GM12878 (cell line): ENCODE data around the gene WFS1. TPM values are rescaled to one million over a fixed set of nuclear protein-coding genes. Genes with fewer than 3 reads are reported as not detected.

Source experiments
- ATAC-seq: fragments of 200-7000 bp; cut with Tn5 transposase; 3 replicates; pipeline ENCODE4 v1.9.1; 2020; ENCODE audit warnings: mild to moderate bottlenecking, moderate library complexity
- BruUV-seq: library from RNA; stranded (reverse); fragments of 400-500 nt; replicated peaks from 2 replicates; lab custom pipeline; 2021; lab: Mats Ljungman, UMichigan
- CTCF ChIA-PET: fragments of 300-600 bp; sonication (Branson Sonifier 250); formaldehyde crosslinking; extraction: SDS; loops from one replicate; lab custom pipeline; 2021; ENCODE audit warnings: inconsistent platforms; lab: Yijun Ruan, JAX
- POLR2A ChIA-PET: fragments of 350-600 bp; formaldehyde crosslinking; extraction: SDS; loops from one replicate; lab custom pipeline; 2021; ENCODE audit warnings: inconsistent platforms; lab: Charles Lee
- RAD21 ChIA-PET: fragments of 300-600 bp; sonication (Branson Sonifier 250); formaldehyde crosslinking; loops from one replicate; lab custom pipeline; 2023; ENCODE audit warnings: antibody characterized with exemption; ENCODE audit not compliant: unreplicated experiment; lab: Charles Lee
- SMC1A ChIA-PET: fragments of 300-600 bp; sonication (Branson Sonifier 250); formaldehyde crosslinking; loops from one replicate; lab custom pipeline; 2023; ENCODE audit not compliant: unreplicated experiment, uncharacterized antibody; lab: Charles Lee
- DNase-seq: peaks from one replicate; pipeline ENCODE4 v3.0.0-alpha.2; 2011; ENCODE audit warnings: low read depth, low spot score
- FAIRE-seq: peaks from 3 replicates; lab custom pipeline; 2011; peaks lifted over from hg19 to GRCh38; lab: Jason Lieb, UNC
- H2AFZ ChIP-seq: 2 replicates; pipeline ENCODE4 v1.6.0; 2011; ENCODE audit warnings: low read depth, low read length, control low read depth; ENCODE audit not compliant: control insufficient read depth
- H3K27ac ChIP-seq: 2 replicates; pipeline ENCODE4 v1.5.1; 2011; ENCODE audit warnings: control low read depth; ENCODE audit not compliant: control insufficient read depth, insufficient read depth
- H3K27me3 ChIP-seq, 2 experiments: replicated peaks in 1 of 2; 2 replicates each; pipeline versions ENCODE4 v1.6.0 to v1.6.1; 2011; ENCODE audit warnings: low read length in 1 of 2; ENCODE audit not compliant: control insufficient read depth in 2 of 2, insufficient read depth in 2 of 2
- H3K36me3 ChIP-seq, 2 experiments: 2 replicates each; pipeline ENCODE4 v1.5.1; 2011; ENCODE audit warnings: low read length in 1 of 2; ENCODE audit not compliant: control insufficient read depth in 2 of 2, insufficient read depth in 2 of 2
- H3K4me1 ChIP-seq: 2 replicates; pipeline ENCODE4 v1.6.1; 2011; ENCODE audit warnings: mild to moderate bottlenecking, low read length, moderate library complexity, mixed read lengths; ENCODE audit not compliant: control insufficient read depth, insufficient read depth
- H3K4me2 ChIP-seq: 2 replicates; pipeline ENCODE4 v1.6.0; 2011; ENCODE audit warnings: control low read depth; ENCODE audit not compliant: control insufficient read depth, insufficient read depth
- H3K4me3 ChIP-seq: fragments of 200-600 bp; sonication (generic); 2 replicates; pipeline ENCODE4 v1.5.1; 2016
- H3K79me2 ChIP-seq: 2 replicates; pipeline ENCODE4 v1.6.0; 2011; ENCODE audit warnings: low read length; ENCODE audit not compliant: control insufficient read depth, insufficient read depth
- H3K9ac ChIP-seq: 2 replicates; pipeline ENCODE4 v1.8.0; 2011; ENCODE audit warnings: low read length, control low read depth, mixed read lengths; ENCODE audit not compliant: control insufficient read depth, insufficient read depth
- H3K9me3 ChIP-seq: replicated peaks from 3 replicates; pipeline ENCODE4 v1.5.1; 2011; ENCODE audit warnings: mild to moderate bottlenecking, low read length; ENCODE audit not compliant: control insufficient read depth, insufficient read depth
- H4K20me1 ChIP-seq: 2 replicates; pipeline ENCODE4 v1.6.0; 2011; ENCODE audit not compliant: control insufficient read depth, insufficient read depth
- BACH1 ChIP-seq: fragments of 450-650 bp; IDR thresholded peaks from 2 replicates; pipeline ENCODE4 v1.6.1; 2017; ENCODE audit warnings: mild to moderate bottlenecking, borderline replicate concordance
- CBFB ChIP-seq: IDR thresholded peaks from 2 replicates; pipeline ENCODE4 v1.6.1; 2016; ENCODE audit warnings: antibody characterized with exemption, low read depth
- CBX3 ChIP-seq: fragments of 200-600 bp; sonication (generic); IDR thresholded peaks from 2 replicates; pipeline ENCODE4 v1.6.1; 2016; ENCODE audit warnings: low read depth, borderline replicate concordance
- CBX5 ChIP-seq: sonication (generic); IDR thresholded peaks from 2 replicates; pipeline ENCODE4 v1.6.1; 2016; ENCODE audit warnings: low read depth, moderate library complexity, mild to moderate bottlenecking, inconsistent platforms
- ETV6 ChIP-seq, 2 experiments: fragments of 450-650 bp in 1 of 2; IDR thresholded peaks in 1 of 2; conservative IDR thresholded peaks in 1 of 2; 2 replicates each; pipeline ENCODE4 v1.6.1; 2014; ENCODE audit warnings: antibody characterized with exemption in 1 of 2, borderline replicate concordance in 1 of 2, low read depth in 1 of 2, mild to moderate bottlenecking in 1 of 2, moderate library complexity in 1 of 2
- HDAC6 ChIP-seq: fragments of 200-600 bp; sonication (generic); IDR thresholded peaks from one replicate; pipeline ENCODE4 v1.8.0; 2017; ENCODE audit warnings: antibody characterized with exemption; ENCODE audit not compliant: unreplicated experiment
- MXI1 ChIP-seq: fragments of 150-350 bp; IDR thresholded peaks from 2 replicates; pipeline ENCODE4 v1.6.1; 2011; ENCODE audit warnings: low read depth, mild to moderate bottlenecking, inconsistent platforms, low read length, improper control_type of control experiment
- MYC ChIP-seq: IDR thresholded peaks from 2 replicates; pipeline ENCODE4 v1.6.1; 2011; ENCODE audit warnings: mild to moderate bottlenecking, low read length, moderate library complexity, inconsistent platforms; ENCODE audit not compliant: insufficient read depth, insufficient replicate concordance, insufficient read length, severe bottlenecking
- NBN ChIP-seq: fragments of 450-650 bp; IDR thresholded peaks from 2 replicates; pipeline ENCODE4 v1.6.1; 2016
- RCOR1 ChIP-seq: conservative IDR thresholded peaks from 2 replicates; pipeline ENCODE4 v1.6.1; 2012; ENCODE audit warnings: low read depth, low read length, improper control_type of control experiment
- SREBF1 ChIP-seq: IDR thresholded peaks from 2 replicates; pipeline ENCODE4 v1.6.1; 2012; ENCODE audit warnings: mild to moderate bottlenecking, low read length
- STAT1 ChIP-seq: fragments of 450-650 bp; conservative IDR thresholded peaks from 2 replicates; pipeline ENCODE4 v1.6.1; 2014; ENCODE audit warnings: antibody characterized with exemption, mild to moderate bottlenecking
- WGBS: methylation state at CpG from one replicate; pipeline ENCODE4 v1.1.6; 2016; ENCODE audit warnings: low lambda C conversion rate; ENCODE audit not compliant: insufficient replicate concordance, insufficient coverage; ENCODE audit errors: missing lambda C conversion rate; 5-methylcytosine and 5-hydroxymethylcytosine counted together
- in situ Hi-C: fragments of 300-500 bp; cut with MboI; formaldehyde crosslinking; loops from 9 replicates; pipeline ENCODE4 v1.14.3; 2018; ENCODE audit warnings: mixed read lengths
- intact Hi-C: fragments of 100-400 bp; cut with micrococcal nuclease; formaldehyde crosslinking; loops from one replicate; pipeline ENCODE4 v1.14.2; 2022; ENCODE audit not compliant: unreplicated experiment
- polyA plus RNA-seq, 11 experiments: library from polyadenylated mRNA; depleted of rRNA in 4 of 11; unstranded in 6 of 11; stranded (reverse) in 5 of 11; fragments of >200 nt; fragmentation: Nextera tagmentation in 4 of 11; fragmentation: Illumina TruSeq in 1 of 11; extraction: Ambion mirVana in 4 of 11; extraction: Trizol in 1 of 11; gene quantifications; 1 replicate in 1 of 11; 2 replicates in 10 of 11; pipeline versions ENCODE4 v1.2.1 to v1.2.3, GENCODE V29; 2011 to 2016; ENCODE audit warnings: inconsistent platforms in 2 of 11, missing spikeins in 2 of 11, low read depth in 1 of 11
- total RNA-seq, 4 experiments: library from RNA; depleted of rRNA in 3 of 4; stranded (reverse); fragments of >200 nt in 3 of 4; fragmentation: Illumina TruSeq in 1 of 4; extraction: Trizol in 1 of 4; gene quantifications; 2 replicates each; pipeline versions ENCODE4 v1.2.1 to v1.2.3, GENCODE V29; 2013 to 2021

WFS1 gene
- total and polyA plus RNA-seq, 10 of the 15 experiments (the other 5 are each of a cell fraction or from before 2014, with no cell fraction given), result 0.31 to 4.7 (median 2.0) TPM

- ChIA-PET SMC1A (no interaction called here), RAD21 (interaction anchor here (1.2 kb wide), 1 partner anchor 95 kb away, joined by 3 read pairs; no protein-coding TSS in a partner anchor), CTCF (interaction anchor here (0.6 to 6.5 kb wide), 3 partner anchors 13 to 347 kb away, joined by 3 to 40 read pairs (median 4); no protein-coding TSS in a partner anchor), POLR2A (no interaction called here)
- BruUV-seq, result no TSS peak
- WGBS, result 42% methylated on average over 27 of the region's 27 CpGs
- H3K36me3 ChIP-seq, result no peaks in the 10 kb centered on the region
- H3K9me3 ChIP-seq, result no peaks in the 10 kb centered on the region
- H3K4me1 ChIP-seq, result no peaks in the 10 kb centered on the region
- H3K79me2 ChIP-seq, result no peaks in the 10 kb centered on the region
- H2AFZ ChIP-seq, result no peak overlapping the region
- intact Hi-C loops (loop anchor here (2.0 kb wide), 1 partner anchor 202 kb away; no protein-coding TSS in a partner anchor), in situ Hi-C loops (no loop called here)
- no peak overlapping the region for H3K27ac ChIP-seq
- TF ChIP-seq STAT1, result no peak
- TF ChIP-seq MXI1, result no peak
- TF ChIP-seq HDAC6, result no peak
- TF ChIP-seq RCOR1, result no peak
- no peak for TF ChIP-seq MYC
- TF ChIP-seq NBN, result no peak
- no peak for TF ChIP-seq BACH1
- TF ChIP-seq CBX3, result no peak
- TF ChIP-seq CBX5, result no peak
- no peak for TF ChIP-seq ETV6 (conservative IDR thresholded peaks at IDR 0.05 in 1 of 2, IDR thresholded peaks at IDR 0.05 in 1 of 2; ENCODE audit: borderline replicate concordance in 1 of 2, low read depth in 1 of 2)
- TF ChIP-seq SREBF1, result no peak
- no peak for TF ChIP-seq CBFB
- no peak for ATAC-seq
- no peak overlapping the region for H3K4me2 ChIP-seq
- no peak overlapping the region for H3K4me3 ChIP-seq
- H3K27me3 ChIP-seq, result peaks cover 0 to 3% of the 10 kb centered on the region in 2 experiments; a peak in 2 of 4 replicates
- H4K20me1 ChIP-seq, result 0 out of 2 replicates have a peak, but pooled peaks cover 3% of the 10 kb centered on the region
- no peak for FAIRE-seq
- no peak for DNase-seq
- no peak overlapping the region for H3K9ac ChIP-seq
Observed at GRCh38 chr4:6345096-6345830, 75.6 kb downstream of the WFS1 start.
